HepG2 (cell line): Measurements from ENCODE around the gene SAPCD1. TPM values are rescaled to one million over a fixed set of nuclear protein-coding genes. Genes with fewer than 3 reads are reported as not detected.

Source experiments
- CREB1 ChIP-seq, 2 experiments: fragments of 450-650 bp in 1 of 2; IDR thresholded peaks; 2 replicates each; pipeline ENCODE4 v1.6.1; 2016 to 2017; ENCODE audit warnings: control low read depth in 1 of 2, mild to moderate bottlenecking in 1 of 2, missing compliant biosample characterization in 1 of 2, missing genetic modification characterization in 1 of 2
- DPF2 ChIP-seq: sonication (generic); formaldehyde crosslinking; IDR thresholded peaks from 2 replicates; pipeline ENCODE4 v1.4.0; 2020; ENCODE audit warnings: mild to moderate bottlenecking, low read depth, missing genetic modification reagents, borderline replicate concordance
- EZH2 ChIP-seq: conservative IDR thresholded peaks from 2 replicates; pipeline ENCODE4 v1.6.1; 2012; ENCODE audit warnings: mild to moderate bottlenecking, low read depth, low read length, moderate library complexity
- HNRNPK ChIP-seq: fragments of 200-400 bp; formaldehyde crosslinking; IDR thresholded peaks from 2 replicates; pipeline ENCODE4 v1.6.1; 2018; ENCODE audit warnings: low read length, low read depth, moderate library complexity, mild to moderate bottlenecking; ENCODE audit not compliant: poor library complexity, severe bottlenecking
- IRF1 ChIP-seq: sonication (generic); formaldehyde crosslinking; IDR thresholded peaks from 2 replicates; pipeline ENCODE4 v1.4.0; 2020; ENCODE audit warnings: low read depth, mild to moderate bottlenecking, missing genetic modification reagents
- KAT7 ChIP-seq: IDR thresholded peaks from 2 replicates; pipeline ENCODE4 v1.6.1; 2018; ENCODE audit warnings: borderline replicate concordance, missing compliant biosample characterization
- LCORL ChIP-seq, 2 experiments: fragments of 450-650 bp in 1 of 2; sonication (generic) in 1 of 2; formaldehyde crosslinking in 1 of 2; IDR thresholded peaks; 2 replicates each; pipeline versions ENCODE4 v1.5.0 to v1.6.1; 2017 to 2020; ENCODE audit warnings: antibody characterized with exemption in 1 of 2, missing genetic modification reagents in 1 of 2
- MXD1 ChIP-seq: sonication (generic); formaldehyde crosslinking; IDR thresholded peaks from 2 replicates; pipeline ENCODE4 v1.4.0; 2020; ENCODE audit warnings: mild to moderate bottlenecking, missing genetic modification reagents
- PAF1 ChIP-seq: IDR thresholded peaks from 2 replicates; pipeline ENCODE4 v1.6.1; 2016; ENCODE audit warnings: missing genetic modification reagents, missing compliant biosample characterization
- RNF2 ChIP-seq: fragments of 450-650 bp; conservative IDR thresholded peaks from 2 replicates; pipeline ENCODE4 v1.6.1; 2016; ENCODE audit warnings: low read depth
- SNRNP70 ChIP-seq: fragments of 200-400 bp; formaldehyde crosslinking; IDR thresholded peaks from 2 replicates; pipeline ENCODE4 v1.6.1; 2017; ENCODE audit warnings: mild to moderate bottlenecking, low read depth, low read length, moderate library complexity
- SRSF1 ChIP-seq: fragments of 200-400 bp; formaldehyde crosslinking; optimal IDR thresholded peaks from 2 replicates; pipeline ENCODE3; 2017; ENCODE audit warnings: mild to moderate bottlenecking, low read depth, low read length, moderate library complexity
- ZFYVE20 ChIP-seq: sonication (generic); formaldehyde crosslinking; IDR thresholded peaks from 2 replicates; pipeline ENCODE4 v1.8.0; 2023; ENCODE audit warnings: low read depth, mild to moderate bottlenecking, moderate library complexity, missing genetic modification reagents, borderline replicate concordance
- ZMYM3 ChIP-seq: sonication (generic); formaldehyde crosslinking; IDR thresholded peaks from 2 replicates; pipeline ENCODE4 v1.5.1; 2020; ENCODE audit warnings: mild to moderate bottlenecking, missing genetic modification reagents
- ZNF331 ChIP-seq: sonication (generic); formaldehyde crosslinking; IDR thresholded peaks from 2 replicates; pipeline ENCODE4 v1.4.0; 2020; ENCODE audit warnings: missing genetic modification reagents
- ZNF496 ChIP-seq: sonication (generic); formaldehyde crosslinking; IDR thresholded peaks from 2 replicates; pipeline ENCODE4 v1.8.1; 2023; ENCODE audit warnings: mild to moderate bottlenecking, moderate library complexity, missing genetic modification reagents; ENCODE audit not compliant: insufficient replicate concordance
- ZNF556 ChIP-seq: sonication (generic); formaldehyde crosslinking; IDR thresholded peaks from 2 replicates; pipeline ENCODE4 v1.4.0; 2020; ENCODE audit warnings: mild to moderate bottlenecking, missing genetic modification reagents, borderline replicate concordance
- ZNF598 ChIP-seq: sonication (generic); formaldehyde crosslinking; IDR thresholded peaks from 2 replicates; pipeline ENCODE4 v1.5.1; 2020; ENCODE audit warnings: mild to moderate bottlenecking, missing genetic modification reagents, borderline replicate concordance
- ZNF607 ChIP-seq: sonication (generic); formaldehyde crosslinking; IDR thresholded peaks from 2 replicates; pipeline ENCODE4 v1.5.1; 2020; ENCODE audit warnings: missing genetic modification reagents, mild to moderate bottlenecking, borderline replicate concordance
- ZNF704 ChIP-seq: sonication (generic); formaldehyde crosslinking; IDR thresholded peaks from 2 replicates; pipeline ENCODE4 v1.8.1; 2023; ENCODE audit warnings: mild to moderate bottlenecking, inconsistent platforms, moderate library complexity, missing genetic modification reagents, borderline replicate concordance
- ZNF776 ChIP-seq: sonication (generic); formaldehyde crosslinking; IDR thresholded peaks from 2 replicates; pipeline ENCODE4 v1.4.0; 2020; ENCODE audit warnings: mild to moderate bottlenecking, missing genetic modification reagents
- ZSCAN25 ChIP-seq: sonication (generic); formaldehyde crosslinking; IDR thresholded peaks from 2 replicates; pipeline ENCODE4 v1.8.0; 2022; ENCODE audit warnings: mild to moderate bottlenecking, missing genetic modification reagents
- polyA plus RNA-seq, 8 experiments: library from polyadenylated mRNA; depleted of rRNA in 3 of 8; stranded (reverse) in 7 of 8; unstranded in 1 of 8; fragments of >200 nt; fragmentation: Illumina TruSeq in 4 of 8; extraction: Trizol in 4 of 8; gene quantifications; 2 replicates each; pipeline versions ENCODE4 v1.2.1 to v1.2.3, GENCODE V29; 2011 to 2016; ENCODE audit warnings: low read depth in 4 of 8, missing spikeins in 1 of 8, mixed read lengths in 1 of 8; ENCODE audit not compliant: insufficient read depth in 1 of 8
- total RNA-seq, 5 experiments: library from RNA; depleted of rRNA; stranded (reverse); fragments of >200 nt; fragmentation: Illumina TruSeq; extraction: Trizol; gene quantifications; 2 replicates each; pipeline ENCODE4 v1.2.3, GENCODE V29; 2016; ENCODE audit warnings: low read depth in 1 of 5
- TF ChIP-seq, protein P1 (sequence below): fragments of 450-650 bp; IDR thresholded peaks from 2 replicates; pipeline ENCODE4 v1.6.1; 2017
- TF ChIP-seq, protein P2 (sequence below): conservative IDR thresholded peaks from 2 replicates; pipeline ENCODE4 v1.6.1; 2018; ENCODE audit warnings: missing genetic modification reagents

SAPCD1 gene
- total and polyA plus RNA-seq, 2 of the 13 experiments (the other 11 are each of a cell fraction or from before 2014, with no cell fraction given) = 2.5 to 3.9 TPM

DNA sequence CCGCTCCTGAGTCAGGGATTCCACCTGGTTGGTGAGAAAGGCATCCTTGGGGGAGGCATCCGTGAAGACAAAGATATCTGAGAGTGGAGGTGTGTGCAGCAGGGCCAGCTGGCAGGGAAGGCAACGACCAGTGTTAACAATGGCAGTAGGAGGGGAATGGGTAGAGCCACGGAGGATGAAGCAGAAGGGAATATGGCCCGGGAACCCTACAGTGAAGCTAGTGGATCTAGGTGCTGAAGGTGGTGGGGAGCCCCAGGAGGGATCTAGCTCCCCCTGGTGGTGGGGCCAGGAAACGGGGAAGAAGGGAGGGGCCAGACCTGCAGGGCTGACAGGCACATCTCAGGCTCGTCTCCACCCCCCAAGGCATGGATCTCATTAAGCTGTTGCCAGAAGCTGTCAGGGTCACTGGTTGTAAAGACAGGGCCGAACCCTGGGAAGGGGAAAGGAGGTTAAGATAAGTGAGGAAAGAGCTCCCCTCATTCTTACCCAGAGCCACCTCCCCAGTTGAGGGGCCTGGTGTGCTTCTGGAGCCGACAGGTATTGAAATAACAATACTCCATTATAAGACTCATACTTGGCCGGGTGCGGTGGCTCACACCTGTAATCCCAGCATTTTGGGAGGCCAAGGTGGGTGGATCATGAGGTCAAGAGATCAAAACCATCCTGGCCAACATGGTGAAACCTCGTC is 7.4 kb downstream of the SAPCD1 start (continued):
- TF ChIP-seq ZNF496 (no peak), ZNF704 (CRISPR knock-in tag) (no peak), MXD1 (CRISPR knock-in tag) (0 out of 2 replicates have a peak, but pooled peaks have one; percentile 56), ZNF607 (CRISPR knock-in tag) (no peak), CREB1 (IDR thresholded peaks at IDR 0.05) (no peak), CREB1 (CRISPR knock-in tag; IDR thresholded peaks at IDR 0.05) (no peak), EZH2 (no peak), LCORL (IDR thresholded peaks at IDR 0.05) (no peak), LCORL (CRISPR knock-in tag; IDR thresholded peaks at IDR 0.05) (peak; percentile 81), HNRNPK (no peak), ZNF556 (CRISPR knock-in tag) (no peak), ZNF331 (peak; percentile 63; the same call in 1 of the 2 replicates), RNF2 (no peak), SRSF1 (no peak), ZFYVE20 (CRISPR knock-in tag) (no peak), ZSCAN25 (CRISPR knock-in tag) (peak; percentile 61; the same call in 1 of the 2 replicates), ZNF776 (CRISPR knock-in tag) (no peak), KAT7 (CRISPR knock-in tag) (0 out of 2 replicates have a peak, but pooled peaks have one; percentile 53), PAF1 (no peak), ZMYM3 (CRISPR knock-in tag) (peak; percentile 46; the same call in 1 of the 2 replicates), ZNF598 (CRISPR knock-in tag) (no peak), IRF1 (CRISPR knock-in tag) (no peak), SNRNP70 (no peak), DPF2 (CRISPR knock-in tag) (no peak)
- TF ChIP-seq, protein P1, sequence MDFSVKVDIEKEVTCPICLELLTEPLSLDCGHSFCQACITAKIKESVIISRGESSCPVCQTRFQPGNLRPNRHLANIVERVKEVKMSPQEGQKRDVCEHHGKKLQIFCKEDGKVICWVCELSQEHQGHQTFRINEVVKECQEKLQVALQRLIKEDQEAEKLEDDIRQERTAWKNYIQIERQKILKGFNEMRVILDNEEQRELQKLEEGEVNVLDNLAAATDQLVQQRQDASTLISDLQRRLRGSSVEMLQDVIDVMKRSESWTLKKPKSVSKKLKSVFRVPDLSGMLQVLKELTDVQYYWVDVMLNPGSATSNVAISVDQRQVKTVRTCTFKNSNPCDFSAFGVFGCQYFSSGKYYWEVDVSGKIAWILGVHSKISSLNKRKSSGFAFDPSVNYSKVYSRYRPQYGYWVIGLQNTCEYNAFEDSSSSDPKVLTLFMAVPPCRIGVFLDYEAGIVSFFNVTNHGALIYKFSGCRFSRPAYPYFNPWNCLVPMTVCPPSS = no peak
- TF ChIP-seq, protein P2, sequence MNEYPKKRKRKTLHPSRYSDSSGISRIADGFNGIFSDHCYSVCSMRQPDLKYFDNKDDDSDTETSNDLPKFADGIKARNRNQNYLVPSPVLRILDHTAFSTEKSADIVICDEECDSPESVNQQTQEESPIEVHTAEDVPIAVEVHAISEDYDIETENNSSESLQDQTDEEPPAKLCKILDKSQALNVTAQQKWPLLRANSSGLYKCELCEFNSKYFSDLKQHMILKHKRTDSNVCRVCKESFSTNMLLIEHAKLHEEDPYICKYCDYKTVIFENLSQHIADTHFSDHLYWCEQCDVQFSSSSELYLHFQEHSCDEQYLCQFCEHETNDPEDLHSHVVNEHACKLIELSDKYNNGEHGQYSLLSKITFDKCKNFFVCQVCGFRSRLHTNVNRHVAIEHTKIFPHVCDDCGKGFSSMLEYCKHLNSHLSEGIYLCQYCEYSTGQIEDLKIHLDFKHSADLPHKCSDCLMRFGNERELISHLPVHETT (CRISPR knock-in tag) = no peak; the same call in 1 of the 2 replicates
